Brain microvascular endothelial cell (primary cell): ENCODE measurements around the gene PIGV.
"Not testable (repeated sequence)": the region's sequence is repeated elsewhere in the genome, so short reads cannot be mapped to it uniquely, and the experiment has no call there.

ENCODE experiments used
- DNase-seq: peaks from one replicate; pipeline ENCODE4 v3.0.0-alpha.2; 2020
- H3K27ac ChIP-seq: fragments of 250-450 bp; sonication (Bioruptor Pico); 2 replicates; pipeline ENCODE4 v1.5.1; 2020; ENCODE audit warnings: mild to moderate bottlenecking, moderate library complexity
- H3K27me3 ChIP-seq: fragments of 250-450 bp; sonication (Bioruptor Pico); replicated peaks from 2 replicates; pipeline ENCODE4 v1.5.1; 2020; ENCODE audit warnings: mild to moderate bottlenecking
- H3K36me3 ChIP-seq: fragments of 250-450 bp; sonication (Bioruptor Pico); replicated peaks from 2 replicates; pipeline ENCODE4 v1.5.1; 2020; ENCODE audit warnings: mild to moderate bottlenecking
- H3K4me3 ChIP-seq: 2 replicates; pipeline ENCODE4 v1.5.1; 2011; ENCODE audit warnings: low read depth, mild to moderate bottlenecking, control low read depth, low read length, moderate library complexity
- in situ Hi-C: cut with HindIII; loops from 2 replicates; pipeline ENCODE4 v1.10.0; 2017; ENCODE audit warnings: low sequenced_read_pairs, low pct_ligation_motif_present
- TF ChIP-seq, protein P1 (sequence below): IDR thresholded peaks from 2 replicates; pipeline ENCODE4 v1.5.1; 2011; ENCODE audit warnings: low read depth, mild to moderate bottlenecking, moderate library complexity, low read length, control low read depth, inconsistent platforms; ENCODE audit errors: missing control alignments

The PIGV gene

DNA sequence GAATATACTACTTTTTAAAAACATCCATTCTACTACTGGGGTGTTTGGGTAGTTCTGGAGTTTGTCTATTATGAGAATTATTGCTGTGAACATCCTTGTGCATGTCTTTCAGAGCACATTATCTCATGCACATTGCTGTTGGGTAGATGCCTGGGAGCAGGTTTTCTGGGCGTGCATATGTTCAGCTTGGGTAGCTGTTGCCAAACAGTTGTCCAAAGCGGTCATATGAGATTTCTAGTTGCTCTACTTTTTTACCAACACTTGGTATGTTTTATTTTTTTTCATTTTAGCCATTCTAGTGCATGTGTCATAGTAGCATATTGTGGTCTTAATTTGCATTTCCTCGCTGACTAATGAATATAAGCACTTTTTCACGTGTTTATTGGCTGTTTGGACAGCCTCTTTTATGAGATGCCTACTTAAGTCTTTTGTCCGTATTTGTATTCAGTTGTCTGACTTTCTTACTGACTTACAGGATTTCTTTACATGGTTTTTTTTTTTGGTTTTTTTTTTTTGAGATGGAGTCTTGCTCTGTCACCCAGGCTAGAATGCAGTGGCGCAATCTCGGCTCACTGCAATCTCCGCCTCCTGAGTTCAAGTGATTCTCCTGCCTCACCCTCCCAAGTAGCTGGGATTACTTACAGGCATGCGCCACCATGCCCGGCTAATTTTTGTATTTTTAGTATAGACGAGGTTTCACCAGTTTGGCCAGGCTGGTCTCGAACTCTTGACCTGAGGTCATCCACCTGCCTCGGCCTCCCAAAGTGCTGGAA is 56.9 kb downstream of the PIGV start:
- TF ChIP-seq, protein P1, sequence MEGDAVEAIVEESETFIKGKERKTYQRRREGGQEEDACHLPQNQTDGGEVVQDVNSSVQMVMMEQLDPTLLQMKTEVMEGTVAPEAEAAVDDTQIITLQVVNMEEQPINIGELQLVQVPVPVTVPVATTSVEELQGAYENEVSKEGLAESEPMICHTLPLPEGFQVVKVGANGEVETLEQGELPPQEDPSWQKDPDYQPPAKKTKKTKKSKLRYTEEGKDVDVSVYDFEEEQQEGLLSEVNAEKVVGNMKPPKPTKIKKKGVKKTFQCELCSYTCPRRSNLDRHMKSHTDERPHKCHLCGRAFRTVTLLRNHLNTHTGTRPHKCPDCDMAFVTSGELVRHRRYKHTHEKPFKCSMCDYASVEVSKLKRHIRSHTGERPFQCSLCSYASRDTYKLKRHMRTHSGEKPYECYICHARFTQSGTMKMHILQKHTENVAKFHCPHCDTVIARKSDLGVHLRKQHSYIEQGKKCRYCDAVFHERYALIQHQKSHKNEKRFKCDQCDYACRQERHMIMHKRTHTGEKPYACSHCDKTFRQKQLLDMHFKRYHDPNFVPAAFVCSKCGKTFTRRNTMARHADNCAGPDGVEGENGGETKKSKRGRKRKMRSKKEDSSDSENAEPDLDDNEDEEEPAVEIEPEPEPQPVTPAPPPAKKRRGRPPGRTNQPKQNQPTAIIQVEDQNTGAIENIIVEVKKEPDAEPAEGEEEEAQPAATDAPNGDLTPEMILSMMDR, result no peak
- H3K27ac ChIP-seq, result no peak overlapping the region
- in situ Hi-C loops, result no loop called here
- no peaks in the 10 kb centered on the region for H3K27me3 ChIP-seq
- H3K4me3 ChIP-seq, result no peak overlapping the region
- H3K36me3 ChIP-seq, result peaks cover 28% of the 10 kb centered on the region
- DNase-seq, result no peak

DNA sequence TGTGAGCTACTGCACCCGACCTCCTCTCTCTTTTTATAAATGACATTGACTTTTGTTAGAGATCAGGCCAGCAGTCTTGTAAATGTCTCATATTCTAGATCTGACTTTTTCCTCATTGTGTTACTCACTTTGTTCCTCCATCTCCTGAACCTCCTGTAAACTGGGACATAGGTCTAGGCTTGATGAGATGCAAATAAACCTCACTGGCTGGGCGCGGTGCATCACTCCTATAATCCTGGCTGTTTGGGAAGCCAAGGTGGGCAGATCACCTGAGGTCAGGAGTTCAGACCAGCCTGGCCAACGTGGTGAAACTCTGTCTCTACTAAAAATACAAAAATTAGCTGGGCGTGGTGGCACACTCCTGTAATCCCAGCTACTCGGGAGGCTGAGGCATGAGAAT is 60.1 kb downstream of the PIGV start:
- in situ Hi-C loops, DNase-seq, H3K4me3 ChIP-seq, H3K27ac ChIP-seq, H3K27me3 ChIP-seq: not testable (repeated sequence)
- H3K36me3 ChIP-seq, result peaks cover 36% of the 10 kb centered on the region
